HEK293 (cell line): ENCODE data around the gene LIN37.

Experiments
- CTCF ChIP-seq: fragments of 450-650 bp; formaldehyde crosslinking; IDR thresholded peaks from 2 replicates; pipeline ENCODE4 v1.5.1; 2016; ENCODE audit warnings: missing biosample characterization, missing genetic modification characterization
- KLF16 ChIP-seq: fragments of 450-650 bp; formaldehyde crosslinking; IDR thresholded peaks from 2 replicates; pipeline ENCODE4 v1.5.1; 2017; ENCODE audit warnings: missing biosample characterization, missing genetic modification characterization
- PRDM1 ChIP-seq: fragments of 450-650 bp; formaldehyde crosslinking; IDR thresholded peaks from 2 replicates; pipeline ENCODE4; 2016; ENCODE audit warnings: missing biosample characterization, missing genetic modification characterization
- REST ChIP-seq: fragments of 450-650 bp; formaldehyde crosslinking; IDR thresholded peaks from 2 replicates; pipeline ENCODE4 v1.5.1; 2016; ENCODE audit warnings: missing biosample characterization, missing genetic modification characterization
- SETDB1 ChIP-seq: IDR thresholded peaks from one replicate; pipeline ENCODE4 v1.6.1; 2017; ENCODE audit warnings: mild to moderate bottlenecking, low read length, moderate library complexity, mixed read lengths; ENCODE audit not compliant: insufficient read length
- ZBTB1 ChIP-seq: fragments of 450-650 bp; formaldehyde crosslinking; IDR thresholded peaks from 2 replicates; pipeline ENCODE4 v1.5.1; 2016; ENCODE audit warnings: missing biosample characterization, missing genetic modification characterization
- ZBTB6 ChIP-seq: fragments of 450-650 bp; formaldehyde crosslinking; IDR thresholded peaks from 2 replicates; pipeline ENCODE4 v1.5.1; 2017; ENCODE audit warnings: missing biosample characterization, missing genetic modification characterization
- ZNF24 ChIP-seq: fragments of 450-650 bp; formaldehyde crosslinking; IDR thresholded peaks from 2 replicates; pipeline ENCODE4 v1.5.1; 2016; ENCODE audit warnings: missing biosample characterization, missing genetic modification characterization
- ZNF501 ChIP-seq: fragments of 450-650 bp; formaldehyde crosslinking; IDR thresholded peaks from 2 replicates; pipeline ENCODE4 v1.5.1; 2016; ENCODE audit warnings: missing biosample characterization, missing genetic modification characterization

GRCh38 chr19:35736913-35737886 is 11.2 kb upstream of the LIN37 start:
- no peak for TF ChIP-seq PRDM1
- TF ChIP-seq SETDB1 = no peak
- no peak for TF ChIP-seq ZBTB1 (tag by site-specific recombination)
- TF ChIP-seq ZBTB6 (tag by site-specific recombination) = no peak
- no peak for TF ChIP-seq ZNF24 (tag by site-specific recombination)
- TF ChIP-seq REST (tag by site-specific recombination) = no peak
- TF ChIP-seq CTCF = peak; percentile 30; the same call in 1 of the 2 replicates
- TF ChIP-seq ZNF501 (tag by site-specific recombination) = no peak
- TF ChIP-seq KLF16 (tag by site-specific recombination) = no peak
